Measurements from ENCODE around the gene RNF19B. TPM values are rescaled to one million over a fixed set of nuclear protein-coding genes. Genes with fewer than 3 reads are reported as not detected.

Gene RNF19B
- total RNA-seq, 1 donor from 2014 or later = 29.7 TPM

GRCh38 chr1:33003657-33004056 lies 39.0 kb upstream of the RNF19B start:
- no peaks in the 10 kb centered on the region for H3K27me3 ChIP-seq (ENCODE audit: insufficient read depth, low read length)
- no peaks in the 10 kb centered on the region for H3K79me2 ChIP-seq (ENCODE audit: insufficient read depth, low read length)
- no peak overlapping the region for H3K27ac Mint-ChIP-seq (ENCODE audit: unreplicated experiment)
- no peak overlapping the region for H3K27ac ChIP-seq (ENCODE audit: low read depth, low read length)
- H3K36me3 ChIP-seq (ENCODE audit: insufficient read depth, low read length) = no peaks in the 10 kb centered on the region
- no peak overlapping the region for H3K4me3 ChIP-seq (ENCODE audit: insufficient read depth, low read depth, low read length)
- peaks cover 9% of the 10 kb centered on the region for H3K36me3 Mint-ChIP-seq (ENCODE audit: low read depth, unreplicated experiment)
- H3K4me2 ChIP-seq (ENCODE audit: low read length) = no peak overlapping the region
- H2AFZ ChIP-seq (ENCODE audit: low read depth, low read length) = no peak overlapping the region
- H3K27me3 Mint-ChIP-seq (ENCODE audit: low read depth, unreplicated experiment) = no peaks in the 10 kb centered on the region
- peaks cover 32% of the 10 kb centered on the region for H3K4me1 ChIP-seq (ENCODE audit: insufficient read depth, low read length)
- H3K4me3 Mint-ChIP-seq (ENCODE audit: unreplicated experiment) = no peak overlapping the region
- no peak for TF ChIP-seq CTCF (IDR thresholded peaks at IDR 0.05; ENCODE audit: insufficient read depth, low read depth, low read length)
- TF ChIP-seq EZH2 (IDR thresholded peaks at IDR 0.05; ENCODE audit: insufficient read depth, low read length) = no peak
- peaks cover 41% of the 10 kb centered on the region for H3K4me1 Mint-ChIP-seq (ENCODE audit: low read depth, unreplicated experiment)
- FAIRE-seq = no peak
- H3K9ac ChIP-seq (ENCODE audit: low read length) = no peak overlapping the region
- H3K9me3 ChIP-seq (ENCODE audit: insufficient read depth, low read depth, low read length) = no peaks in the 10 kb centered on the region
- no peak for DNase-seq (ENCODE audit: low read depth)
- no peaks in the 10 kb centered on the region for H3K9me3 Mint-ChIP-seq (ENCODE audit: unreplicated experiment)
- peaks cover 3% of the 10 kb centered on the region for H4K20me1 ChIP-seq (ENCODE audit: insufficient read depth, low read length)

GRCh38 chr1:33002006-33002405 lies 37.4 kb upstream of the RNF19B start:
- no peak overlapping the region for H3K9ac ChIP-seq (ENCODE audit: low read length)
- no peaks in the 10 kb centered on the region for H3K9me3 Mint-ChIP-seq (ENCODE audit: unreplicated experiment)
- no peaks in the 10 kb centered on the region for H3K79me2 ChIP-seq (ENCODE audit: insufficient read depth, low read length)
- no peaks in the 10 kb centered on the region for H3K9me3 ChIP-seq (ENCODE audit: insufficient read depth, low read depth, low read length)
- H3K27ac ChIP-seq (ENCODE audit: low read depth, low read length) = no peak overlapping the region
- peaks cover 43% of the 10 kb centered on the region for H3K4me1 Mint-ChIP-seq (ENCODE audit: low read depth, unreplicated experiment)
- no peaks in the 10 kb centered on the region for H3K36me3 ChIP-seq (ENCODE audit: insufficient read depth, low read length)
- H3K27me3 ChIP-seq (ENCODE audit: insufficient read depth, low read length) = no peaks in the 10 kb centered on the region
- peaks cover 41% of the 10 kb centered on the region for H3K4me1 ChIP-seq (ENCODE audit: insufficient read depth, low read length)
- DNase-seq (ENCODE audit: low read depth) (no peak), FAIRE-seq (no peak)
- no peak overlapping the region for H2AFZ ChIP-seq (ENCODE audit: low read depth, low read length)
- H3K27me3 Mint-ChIP-seq (ENCODE audit: low read depth, unreplicated experiment) = no peaks in the 10 kb centered on the region
- H3K4me3 ChIP-seq (ENCODE audit: insufficient read depth, low read depth, low read length) = no peak overlapping the region
- no peak overlapping the region for H3K27ac Mint-ChIP-seq (ENCODE audit: unreplicated experiment)
- H3K36me3 Mint-ChIP-seq (ENCODE audit: low read depth, unreplicated experiment) = no peaks in the 10 kb centered on the region
- no peak overlapping the region for H3K4me3 Mint-ChIP-seq (ENCODE audit: unreplicated experiment)
- peaks cover 3% of the 10 kb centered on the region for H4K20me1 ChIP-seq (ENCODE audit: insufficient read depth, low read length)
- no peak overlapping the region for H3K4me2 ChIP-seq (ENCODE audit: low read length)
- TF ChIP-seq EZH2 (IDR thresholded peaks at IDR 0.05; ENCODE audit: insufficient read depth, low read length) = no peak
- TF ChIP-seq CTCF (IDR thresholded peaks at IDR 0.05; ENCODE audit: insufficient read depth, low read depth, low read length) = no peak

- Histone ChIP-seq H3K9ac (ENCODE audit: low read length) (no peak overlapping the region), H3K27me3 (ENCODE audit: insufficient read depth, low read length) (no peaks in the 10 kb centered on the region), H3K27ac (ENCODE audit: low read depth, low read length) (no peak overlapping the region), H3K79me2 (ENCODE audit: insufficient read depth, low read length) (no peaks in the 10 kb centered on the region), H3K4me1 (ENCODE audit: insufficient read depth, low read length) (peaks cover 41% of the 10 kb centered on the region), H2AFZ (ENCODE audit: low read depth, low read length) (no peak overlapping the region), H3K4me3 (ENCODE audit: insufficient read depth, low read depth, low read length) (no peak overlapping the region), H3K9me3 (ENCODE audit: insufficient read depth, low read depth, low read length) (no peaks in the 10 kb centered on the region), H3K4me2 (ENCODE audit: low read length) (no peak overlapping the region), H4K20me1 (ENCODE audit: insufficient read depth, low read length) (no peaks in the 10 kb centered on the region), H3K36me3 (ENCODE audit: insufficient read depth, low read length) (no peaks in the 10 kb centered on the region)
- DNase-seq (ENCODE audit: low read depth) = no peak
- Mint-ChIP-seq H3K4me3 (ENCODE audit: unreplicated experiment) (no peak overlapping the region), H3K27ac (ENCODE audit: unreplicated experiment) (no peak overlapping the region), H3K4me1 (ENCODE audit: low read depth, unreplicated experiment) (peaks cover 43% of the 10 kb centered on the region), H3K9me3 (ENCODE audit: unreplicated experiment) (no peaks in the 10 kb centered on the region), H3K27me3 (ENCODE audit: low read depth, unreplicated experiment) (no peaks in the 10 kb centered on the region), H3K36me3 (ENCODE audit: low read depth, unreplicated experiment) (peaks cover 4% of the 10 kb centered on the region)
- TF ChIP-seq EZH2 (IDR thresholded peaks at IDR 0.05; ENCODE audit: insufficient read depth, low read length) (no peak), CTCF (IDR thresholded peaks at IDR 0.05; ENCODE audit: insufficient read depth, low read depth, low read length) (peak; percentile 23)
- FAIRE-seq = no peak
Observed at GRCh38 chr1:33001282-33001681, 36.7 kb upstream of the RNF19B start.
